Activated T-cell treated with anti-CD3 and anti-CD28 coated beads for 48 hours (primary cell): ENCODE measurements around the gene TP63.
"Not testable (repeated sequence)": the region's sequence is repeated elsewhere in the genome, so short reads cannot be mapped to it uniquely, and the experiment has no call there.

Source experiments
- DNase-seq: peaks from one replicate; pipeline ENCODE4 v3.0.0-alpha.2; 2020; ENCODE audit warnings: low read depth

Gene TP63

GRCh38 chr3:189626286-189626685 lies 4.9 kb upstream of the TP63 start:
- no peak for DNase-seq

- DNase-seq: no peak
Observed at GRCh38 chr3:189629803-189630455, 1.3 kb upstream of the TP63 start.

- DNase-seq: no peak
Observed at GRCh38 chr3:189630767-189631372, 319 bp upstream of the TP63 start.

DNA sequence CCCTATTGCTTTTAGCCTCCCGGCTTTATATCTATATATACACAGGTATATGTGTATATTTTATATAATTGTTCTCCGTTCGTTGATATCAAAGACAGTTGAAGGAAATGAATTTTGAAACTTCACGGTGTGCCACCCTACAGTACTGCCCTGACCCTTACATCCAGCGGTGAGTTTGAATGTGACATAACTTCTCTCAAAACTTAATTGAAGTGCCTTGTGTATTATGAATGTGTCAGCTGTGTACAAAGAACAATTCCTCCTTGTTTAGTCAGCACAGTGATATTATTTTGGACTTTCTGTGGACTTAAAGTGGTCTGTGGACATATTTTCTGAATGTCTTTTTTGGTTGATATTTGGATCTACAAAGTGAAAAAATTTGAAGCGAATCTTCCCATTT lies 220 bp downstream of the TP63 start:
- DNase-seq: no peak

DNA sequence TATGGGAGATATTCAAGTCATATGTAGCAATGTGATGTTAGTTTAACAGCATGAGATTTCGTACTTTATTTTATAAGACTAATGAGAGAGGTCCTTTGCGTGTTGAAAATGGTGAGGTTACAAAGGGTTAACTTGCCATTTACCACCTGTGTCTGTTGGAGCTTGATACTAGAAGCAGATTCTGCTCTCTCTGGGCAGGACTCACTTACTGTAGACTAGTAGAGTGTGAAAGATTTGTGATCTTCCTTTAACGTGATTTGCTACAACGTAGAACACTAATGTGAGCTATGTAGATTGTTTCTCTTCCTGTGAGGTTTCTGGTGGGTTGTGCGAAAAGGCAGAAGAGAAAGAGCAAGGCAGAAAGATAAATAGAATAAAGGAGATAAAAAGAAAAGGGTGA lies 1.1 kb downstream of the TP63 start:
- no peak for DNase-seq

DNA sequence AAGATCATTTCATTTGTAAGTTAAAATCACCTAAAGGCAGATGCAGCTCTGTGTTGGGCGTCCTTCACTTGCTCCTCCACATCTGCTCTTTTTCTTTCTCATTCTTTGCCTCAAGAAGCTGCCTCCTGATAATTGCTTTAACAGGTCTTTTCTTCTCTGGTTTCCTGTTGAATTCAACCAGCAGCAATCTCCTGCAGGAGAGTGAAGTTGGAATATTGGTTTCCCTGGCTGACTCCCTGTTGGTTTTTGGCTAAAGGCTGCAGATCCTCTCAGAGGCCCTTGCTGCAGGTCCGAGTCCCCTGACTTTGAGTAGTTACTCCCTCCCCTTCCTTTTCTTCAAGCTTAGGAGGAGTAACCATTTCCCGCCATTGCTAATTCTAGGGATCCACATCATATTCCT lies 4.2 kb downstream of the TP63 start:
- DNase-seq: no peak

DNA sequence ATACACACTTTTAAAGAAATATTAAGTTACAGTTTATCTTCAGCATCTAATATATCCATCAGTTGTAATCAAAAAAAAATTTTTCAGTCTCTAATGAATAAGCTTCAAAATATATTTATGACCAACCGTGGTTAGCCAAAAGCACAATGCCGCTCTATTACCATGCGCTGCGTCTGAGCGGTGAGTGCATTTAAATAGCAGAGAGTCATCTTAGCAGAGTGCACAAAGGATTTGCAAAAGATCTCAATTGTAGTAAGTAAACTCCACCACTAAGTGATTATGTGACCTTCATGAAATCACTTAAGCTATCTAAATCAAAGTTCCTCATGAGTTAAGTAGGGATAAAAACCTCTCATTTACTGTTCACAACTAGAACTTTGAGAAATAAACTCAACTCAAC lies 4.9 kb downstream of the TP63 start:
- no peak for DNase-seq

DNA sequence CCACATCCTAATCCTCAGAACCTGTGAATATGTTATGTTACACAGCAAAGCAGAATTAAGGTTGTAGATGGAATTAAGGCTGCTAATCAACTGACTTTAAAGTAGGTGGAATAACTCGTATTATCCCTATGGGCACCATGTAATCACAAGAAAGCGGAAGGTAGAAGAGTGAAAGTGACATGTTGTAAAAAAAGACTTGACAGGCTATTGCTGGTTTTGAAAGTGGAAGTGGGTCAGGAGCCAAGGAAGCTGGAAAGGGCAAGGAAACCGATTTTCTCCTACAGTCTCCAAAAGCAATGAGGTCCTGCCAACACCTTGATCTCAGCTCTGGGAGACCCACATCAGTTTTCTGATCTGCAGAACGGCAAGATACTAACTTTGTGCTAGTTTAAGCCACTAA lies 6.6 kb downstream of the TP63 start:
- DNase-seq: no peak

DNA sequence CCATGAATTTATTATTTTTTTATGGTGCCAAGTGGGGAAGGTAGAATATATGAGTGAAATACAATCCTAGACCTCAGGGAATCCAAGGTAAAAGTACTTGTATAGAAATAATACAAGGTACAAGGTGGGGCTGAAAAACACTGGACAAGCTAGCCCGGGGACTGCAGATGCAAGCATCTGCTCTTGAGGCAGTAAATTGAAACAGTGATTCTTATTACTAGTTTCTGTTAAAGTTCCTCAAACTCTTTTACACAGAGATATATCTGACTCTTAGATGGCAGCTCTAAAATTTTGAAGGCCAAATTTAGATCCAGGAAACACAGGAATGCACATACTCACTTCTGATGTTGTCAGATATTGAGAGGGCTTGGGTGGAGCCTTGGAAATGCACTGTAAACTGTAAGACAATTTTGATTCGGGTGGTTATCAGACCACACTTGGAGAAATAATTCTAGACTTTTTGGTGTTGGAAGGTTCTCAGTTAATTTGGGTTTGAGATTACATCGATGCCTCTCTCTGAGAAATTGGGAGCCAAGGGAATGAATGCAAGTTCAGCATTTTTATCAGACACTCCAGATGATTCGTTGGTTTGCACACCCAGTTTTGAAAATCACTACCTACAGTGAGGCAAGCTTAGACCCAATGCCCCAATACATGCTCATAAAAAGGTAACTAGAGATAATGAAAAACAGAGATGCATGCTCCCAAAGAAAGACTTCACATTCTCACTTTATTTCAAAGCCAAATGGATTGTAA lies 7.3 kb downstream of the TP63 start:
- no peak for DNase-seq

DNA sequence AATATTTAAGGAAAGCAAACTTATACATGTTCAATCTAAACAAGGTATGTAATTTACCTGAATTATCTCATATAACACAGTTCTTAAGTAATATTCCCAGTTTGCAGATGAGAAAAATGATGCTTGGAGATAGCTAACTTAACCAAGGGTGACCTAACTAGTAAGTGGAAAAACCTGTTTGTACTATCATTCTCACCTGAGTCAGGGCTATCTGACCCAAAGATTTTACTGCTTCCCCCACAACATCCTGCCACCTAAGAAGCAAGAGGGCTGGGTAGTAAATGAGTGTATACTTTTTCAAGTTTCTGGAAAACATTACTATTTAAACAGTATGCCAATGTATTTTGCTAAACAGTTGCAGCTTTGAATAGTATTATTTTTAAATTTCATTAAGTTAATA lies 10.6 kb downstream of the TP63 start:
- DNase-seq: no peak

- no peak for DNase-seq
Observed at GRCh38 chr3:189646853-189647542, 15.8 kb downstream of the TP63 start.

- DNase-seq: no peak
Observed at GRCh38 chr3:189652042-189652441, 20.9 kb downstream of the TP63 start.

GRCh38 chr3:189655617-189656016 lies 24.4 kb downstream of the TP63 start:
- DNase-seq: no peak

- no peak for DNase-seq
Observed at GRCh38 chr3:189659571-189659970, 28.4 kb downstream of the TP63 start.

DNA sequence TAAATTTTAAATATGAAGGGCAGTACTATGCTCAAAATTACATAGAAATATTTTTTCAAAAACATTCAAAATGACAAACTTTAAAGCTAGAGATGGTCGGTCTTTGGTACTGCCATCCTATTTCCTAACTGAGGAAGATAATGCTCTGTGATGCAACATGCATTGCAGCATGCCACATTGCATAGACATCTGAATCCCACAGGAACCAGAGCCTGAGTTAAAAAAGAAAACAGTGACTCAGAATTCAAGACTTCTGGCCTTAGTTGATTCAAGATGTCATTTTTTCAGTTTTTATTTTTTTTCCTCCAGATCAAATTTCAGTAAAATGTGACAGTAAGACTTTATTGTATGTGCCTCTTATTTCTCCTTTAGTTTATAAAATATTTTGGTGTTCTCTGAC lies 33.1 kb downstream of the TP63 start:
- DNase-seq: no peak

DNA sequence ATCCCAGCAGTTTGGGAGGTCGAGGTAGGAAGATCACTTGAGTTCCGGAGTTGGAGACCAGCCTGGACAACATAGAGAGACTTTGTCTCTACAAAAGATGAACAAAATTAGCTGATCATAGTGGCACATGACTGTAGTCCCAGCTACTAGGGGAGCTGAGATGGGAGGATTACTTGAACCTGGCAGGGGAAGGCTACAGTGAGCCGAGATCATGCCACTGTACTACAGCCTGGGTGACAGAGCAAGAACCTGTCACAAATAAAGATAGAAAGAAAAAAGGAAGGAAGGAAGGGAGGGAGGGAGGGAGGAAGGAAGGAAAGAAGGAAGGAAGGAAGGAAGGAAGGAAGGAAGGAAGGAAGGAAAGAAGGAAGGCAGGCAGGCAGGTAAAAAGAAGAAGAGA lies 41.2 kb downstream of the TP63 start:
- not testable (repeated sequence) for DNase-seq

GRCh38 chr3:189673535-189673934 lies 42.3 kb downstream of the TP63 start:
- DNase-seq: no peak

- no peak for DNase-seq
Observed at GRCh38 chr3:189674249-189674913, 43.2 kb downstream of the TP63 start.

- DNase-seq: no peak
Observed at GRCh38 chr3:189677667-189678066, 46.5 kb downstream of the TP63 start.

DNA sequence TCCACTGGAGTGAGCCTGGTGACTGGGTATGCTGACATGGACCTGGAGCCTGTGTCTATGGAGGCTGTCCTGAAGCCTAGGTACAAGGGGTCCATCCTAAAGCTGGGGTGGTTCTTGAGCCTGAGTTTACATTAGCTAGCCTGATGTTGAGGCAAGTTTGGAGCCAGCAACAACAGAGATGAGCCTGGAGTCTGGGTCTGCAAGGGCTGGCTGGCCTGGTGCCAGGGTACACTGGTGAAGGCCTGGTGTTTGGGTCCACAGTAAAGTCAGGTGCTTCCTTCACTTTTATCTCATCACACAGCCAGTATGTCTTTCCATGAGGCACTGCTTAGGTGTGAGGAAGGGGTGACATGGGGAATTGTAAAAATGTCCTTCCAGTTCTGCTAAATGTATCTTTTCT lies 49.5 kb downstream of the TP63 start:
- DNase-seq: no peak

DNA sequence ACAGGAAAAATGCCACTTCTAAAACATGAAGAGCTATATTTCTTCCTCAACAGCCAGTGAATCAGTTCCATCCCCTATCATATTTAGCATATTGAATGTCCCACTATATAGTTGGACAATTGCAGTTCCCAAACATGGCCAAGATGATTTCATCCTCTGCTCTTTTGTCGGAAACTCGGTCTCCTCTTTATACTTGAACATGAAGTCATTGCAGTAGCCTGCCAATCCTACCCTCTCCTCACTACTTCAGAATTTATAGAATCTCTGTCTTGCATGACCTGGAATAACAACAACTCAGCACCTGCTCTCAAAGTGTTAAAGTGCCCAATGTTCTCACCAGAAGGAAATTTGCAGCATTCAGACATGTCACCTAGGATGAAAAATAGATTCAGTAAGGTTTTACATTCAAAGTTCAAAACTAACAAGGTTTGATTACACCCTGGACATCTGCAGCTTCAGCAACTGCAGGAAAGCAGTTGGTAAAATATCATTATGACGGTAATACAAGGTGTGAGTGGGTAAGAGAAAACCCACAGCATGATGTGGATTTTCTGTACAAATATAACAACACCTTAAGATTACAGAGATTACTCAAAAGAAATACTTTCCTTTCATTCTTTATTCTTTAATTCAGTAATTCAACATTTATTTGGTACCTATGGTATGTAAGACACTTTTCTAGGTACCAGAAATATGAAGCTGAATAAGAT lies 52.5 kb downstream of the TP63 start:
- DNase-seq: no peak

DNA sequence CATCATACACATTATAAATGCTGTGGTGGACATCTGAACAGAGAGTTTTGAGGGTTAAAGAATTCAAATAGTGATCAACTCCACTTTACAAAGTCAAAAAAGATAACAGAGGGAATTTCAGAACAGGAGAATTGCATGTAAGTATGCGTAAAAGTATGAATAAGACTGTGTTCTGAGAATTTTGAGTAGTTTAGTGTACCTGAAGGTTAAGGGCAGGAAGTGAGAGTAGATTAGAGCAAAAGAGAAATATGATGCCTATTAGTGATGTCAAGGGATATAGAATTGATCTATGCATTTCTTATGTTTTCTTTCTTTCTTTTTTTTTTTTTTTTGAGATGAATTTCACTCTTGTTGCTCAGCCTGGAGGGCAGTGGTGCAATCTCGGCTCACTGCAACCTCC lies 53.1 kb downstream of the TP63 start:
- DNase-seq: no peak
